GM23248 (cell line): Measurements from ENCODE around the gene PCCA. TPM values are rescaled to one million over a fixed set of nuclear protein-coding genes. Genes with fewer than 3 reads are reported as not detected.

ENCODE experiments used
- DNase-seq: peaks from one replicate; pipeline ENCODE4 v3.0.0-alpha.2; 2015
- H2AFZ ChIP-seq: fragments of 200-600 bp; sonication (generic); 2 replicates; pipeline ENCODE4 v1.6.1; 2016; ENCODE audit warnings: antibody characterized with exemption
- H3F3A ChIP-seq: fragments of 200-600 bp; sonication (generic); 2 replicates; pipeline ENCODE4 v1.6.1; 2016; ENCODE audit warnings: mild to moderate bottlenecking, antibody characterized with exemption, mixed run types; ENCODE audit not compliant: insufficient read depth
- H3K27ac ChIP-seq: fragments of 200-600 bp; sonication (generic); 2 replicates; pipeline ENCODE4 v1.5.1; 2016; ENCODE audit warnings: mild to moderate bottlenecking
- H3K27me3 ChIP-seq: fragments of 200-600 bp; sonication (generic); replicated peaks from 2 replicates; pipeline ENCODE4 v1.6.1; 2016; ENCODE audit warnings: mild to moderate bottlenecking; ENCODE audit not compliant: insufficient read depth
- H3K36me3 ChIP-seq: fragments of 200-600 bp; sonication (generic); 2 replicates; pipeline ENCODE4 v1.6.1; 2016; ENCODE audit warnings: low read depth, mild to moderate bottlenecking
- H3K4me1 ChIP-seq: fragments of 200-600 bp; sonication (generic); 2 replicates; pipeline ENCODE4 v1.6.1; 2016; ENCODE audit warnings: mild to moderate bottlenecking; ENCODE audit not compliant: insufficient read depth
- H3K4me2 ChIP-seq: fragments of 200-600 bp; sonication (generic); one replicate; pipeline ENCODE4 v1.6.1; 2016; ENCODE audit warnings: mild to moderate bottlenecking; ENCODE audit not compliant: unreplicated experiment
- H3K4me3 ChIP-seq: fragments of 200-600 bp; sonication (generic); 2 replicates; pipeline ENCODE4 v1.5.1; 2016; ENCODE audit warnings: mild to moderate bottlenecking
- H3K79me2 ChIP-seq: fragments of 200-600 bp; sonication (generic); 2 replicates; pipeline ENCODE4 v1.6.1; 2016; ENCODE audit warnings: mild to moderate bottlenecking; ENCODE audit not compliant: insufficient read depth
- H3K9ac ChIP-seq: fragments of 200-600 bp; sonication (generic); 2 replicates; pipeline ENCODE4 v1.6.1; 2016; ENCODE audit warnings: mild to moderate bottlenecking
- H3K9me2 ChIP-seq: fragments of 200-600 bp; sonication (generic); 2 replicates; pipeline ENCODE4 v1.6.1; 2016; ENCODE audit warnings: mixed run types, mild to moderate bottlenecking, moderate library complexity; ENCODE audit not compliant: insufficient read depth
- H3K9me3 ChIP-seq: fragments of 200-600 bp; sonication (generic); one replicate; pipeline ENCODE4 v1.6.1; 2017; ENCODE audit warnings: low read depth
- H4K20me1 ChIP-seq: fragments of 200-600 bp; sonication (generic); 2 replicates; pipeline ENCODE4 v1.6.0; 2016; ENCODE audit not compliant: insufficient read depth
- EZH2 ChIP-seq: fragments of 200-600 bp; sonication (generic); IDR thresholded peaks from 2 replicates; pipeline ENCODE4 v1.6.1; 2018; ENCODE audit warnings: antibody characterized with exemption, mild to moderate bottlenecking; ENCODE audit not compliant: insufficient read depth, poor library complexity, severe bottlenecking
- EZH2phosphoT487 ChIP-seq: fragments of 200-600 bp; sonication (generic); IDR thresholded peaks from 2 replicates; pipeline ENCODE4 v1.6.1; 2018; ENCODE audit warnings: antibody characterized with exemption, moderate library complexity, mild to moderate bottlenecking, low read depth; ENCODE audit not compliant: insufficient read depth
- WGBS, 2 experiments: methylation state at CpG; one replicate each; pipeline ENCODE4 v1.1.6; 2015 to 2017; ENCODE audit warnings: low lambda C conversion rate in 2 of 2, low coverage in 1 of 2; ENCODE audit errors: missing lambda C conversion rate in 2 of 2; 5-methylcytosine and 5-hydroxymethylcytosine counted together
- in situ Hi-C: fragments of 300-500 bp; cut with MboI; formaldehyde crosslinking; loops from 2 replicates; pipeline ENCODE4 v1.15.0; 2020
- polyA plus RNA-seq: library from polyadenylated mRNA; unstranded; fragments of >200 nt; fragmentation: Nextera tagmentation; extraction: Ambion mirVana; gene quantifications from 2 replicates; pipeline ENCODE4 v1.2.1, GENCODE V29; 2016
- total RNA-seq: library from RNA; depleted of rRNA; stranded (reverse); fragments of >200 nt; shearing (Covaris generic); gene quantifications from 2 replicates; pipeline ENCODE4 v1.2.3, GENCODE V29; 2014

The PCCA gene
- total and polyA plus RNA-seq, 2 experiments from 2014 or later = 9.1 to 9.6 TPM

GRCh38 chr13:100130092-100130491 lies 41.2 kb downstream of the PCCA start:
- no peaks in the 10 kb centered on the region for H3K36me3 ChIP-seq
- no peak overlapping the region for H3K9ac ChIP-seq
- H3K27me3 ChIP-seq = no peaks in the 10 kb centered on the region
- in situ Hi-C loops = no loop called here
- no peaks in the 10 kb centered on the region for H4K20me1 ChIP-seq
- WGBS, 2 experiments = 8 to 14% methylated on average over 1 of the region's 1 CpG
- peak; percentile 60 for DNase-seq
- peaks cover 8% of the 10 kb centered on the region; the same call in 1 of the 2 replicates for H3F3A ChIP-seq
- TF ChIP-seq EZH2phosphoT487 = no peak
- no peak overlapping the region for H3K27ac ChIP-seq
- peaks cover 25% of the 10 kb centered on the region for H3K4me1 ChIP-seq
- H3K9me3 ChIP-seq = no peaks in the 10 kb centered on the region
- H3K9me2 ChIP-seq = no peaks in the 10 kb centered on the region
- H3K4me3 ChIP-seq = no peak overlapping the region
- no peak overlapping the region for H2AFZ ChIP-seq
- no peak overlapping the region for H3K4me2 ChIP-seq
- H3K79me2 ChIP-seq = peaks cover 6% of the 10 kb centered on the region; the same call in 1 of the 2 replicates

GRCh38 chr13:100130930-100131511 lies 42.1 kb downstream of the PCCA start:
- Histone ChIP-seq H3K4me1 (peaks cover 25% of the 10 kb centered on the region), H3K36me3 (no peaks in the 10 kb centered on the region), H3K4me2 (no peak overlapping the region), H3K27ac (no peak overlapping the region), H3F3A (peaks cover 8% of the 10 kb centered on the region; the same call in 1 of the 2 replicates), H3K4me3 (no peak overlapping the region), H4K20me1 (no peaks in the 10 kb centered on the region), H2AFZ (no peak overlapping the region), H3K9me3 (no peaks in the 10 kb centered on the region), H3K79me2 (peaks cover 6% of the 10 kb centered on the region; the same call in 1 of the 2 replicates), H3K9ac (no peak overlapping the region), H3K9me2 (no peaks in the 10 kb centered on the region), H3K27me3 (no peaks in the 10 kb centered on the region)
- 58 to 68% methylated on average over 6 of the region's 6 CpGs for WGBS, 2 experiments
- peak; percentile 1 for DNase-seq
- TF ChIP-seq EZH2 (no peak), EZH2phosphoT487 (no peak)
- in situ Hi-C loops = no loop called here

- H3K36me3 ChIP-seq = no peaks in the 10 kb centered on the region
- H3K9ac ChIP-seq = no peak overlapping the region
- H3K27me3 ChIP-seq = no peaks in the 10 kb centered on the region
- H3K4me1 ChIP-seq = peaks cover 25% of the 10 kb centered on the region
- H3K79me2 ChIP-seq = peaks cover 11% of the 10 kb centered on the region; the same call in 1 of the 2 replicates
- no peaks in the 10 kb centered on the region for H3K9me2 ChIP-seq
- DNase-seq = peak; percentile 96
- TF ChIP-seq EZH2 (no peak), EZH2phosphoT487 (no peak)
- in situ Hi-C loops = no loop called here
- H2AFZ ChIP-seq = no peak overlapping the region
- no peaks in the 10 kb centered on the region for H4K20me1 ChIP-seq
- H3K4me3 ChIP-seq = no peak overlapping the region
- peaks cover 8% of the 10 kb centered on the region; the same call in 1 of the 2 replicates for H3F3A ChIP-seq
- WGBS, 2 experiments = 9 to 11% methylated on average over 3 of the region's 3 CpGs
- peak overlapping the region; percentile 13 for H3K4me2 ChIP-seq
- H3K9me3 ChIP-seq = no peaks in the 10 kb centered on the region
- H3K27ac ChIP-seq = peak overlapping the region; percentile 47
These were observed 43.1 kb downstream of the PCCA start for GRCh38 chr13:100131863-100132574.

- H3K4me3 ChIP-seq = no peak overlapping the region
- no peak overlapping the region for H3K9ac ChIP-seq
- 97 to 100% methylated on average over 1 of the region's 1 CpG for WGBS, 2 experiments
- no peaks in the 10 kb centered on the region for H3K36me3 ChIP-seq
- peak; percentile 6 for DNase-seq
- H3K4me1 ChIP-seq = 0 out of 2 replicates have a peak, but pooled peaks cover 13% of the 10 kb centered on the region
- in situ Hi-C loops = no loop called here
- peaks cover 11% of the 10 kb centered on the region; the same call in 1 of the 2 replicates for H3K79me2 ChIP-seq
- no peak for TF ChIP-seq EZH2
- no peak for TF ChIP-seq EZH2phosphoT487
- H3K27ac ChIP-seq = no peak overlapping the region
- no peaks in the 10 kb centered on the region for H4K20me1 ChIP-seq
- peaks cover 13% of the 10 kb centered on the region; the same call in 1 of the 2 replicates for H3F3A ChIP-seq
- H3K27me3 ChIP-seq = no peaks in the 10 kb centered on the region
- H3K4me2 ChIP-seq = no peak overlapping the region
- no peaks in the 10 kb centered on the region for H3K9me2 ChIP-seq
- no peak overlapping the region for H2AFZ ChIP-seq
- no peaks in the 10 kb centered on the region for H3K9me3 ChIP-seq
These were observed 50.1 kb downstream of the PCCA start for GRCh38 chr13:100138859-100139491.
